G401 (cell line): ENCODE results near the gene COTL1. TPM values are rescaled to one million over a fixed set of nuclear protein-coding genes. Genes with fewer than 3 reads are reported as not detected.

Experiments
- DNase-seq: peaks from one replicate; pipeline ENCODE4 v3.0.0-alpha.2; 2015; ENCODE audit warnings: low spot score
- in situ Hi-C: cut with HindIII; loops from 2 replicates; pipeline ENCODE4 v1.10.0; 2016; ENCODE audit warnings: low sequenced_read_pairs, mixed read lengths
- total RNA-seq: library from RNA; depleted of rRNA; stranded (reverse); fragments of >200 nt; shearing (Covaris generic); gene quantifications from 2 replicates; pipeline ENCODE4 v1.2.3, GENCODE V29; 2014

Gene COTL1
- total RNA-seq, 1 experiment from 2014 or later: 79.9 TPM

DNA sequence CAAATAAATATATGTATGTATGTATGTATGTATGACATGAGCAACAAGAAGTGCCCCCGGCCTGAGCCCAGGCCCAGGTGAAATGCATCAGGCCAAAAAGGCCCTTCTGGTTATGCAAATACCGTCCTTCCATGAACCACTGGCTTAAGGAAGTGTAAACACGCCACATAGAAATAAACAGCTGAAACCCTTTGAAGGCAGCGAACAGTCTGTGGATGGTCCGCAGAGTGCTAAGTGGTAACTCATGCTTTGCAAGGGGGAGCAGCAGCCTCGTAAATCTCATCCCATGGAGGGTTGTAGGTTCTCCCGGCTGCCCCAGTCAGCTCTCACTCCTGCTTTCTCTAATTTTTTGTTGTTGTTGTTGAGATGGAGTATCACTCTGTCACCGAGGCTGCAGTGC, 36.7 kb downstream of the COTL1 start:
- in situ Hi-C loops: no loop called here
- no peak for DNase-seq

DNA sequence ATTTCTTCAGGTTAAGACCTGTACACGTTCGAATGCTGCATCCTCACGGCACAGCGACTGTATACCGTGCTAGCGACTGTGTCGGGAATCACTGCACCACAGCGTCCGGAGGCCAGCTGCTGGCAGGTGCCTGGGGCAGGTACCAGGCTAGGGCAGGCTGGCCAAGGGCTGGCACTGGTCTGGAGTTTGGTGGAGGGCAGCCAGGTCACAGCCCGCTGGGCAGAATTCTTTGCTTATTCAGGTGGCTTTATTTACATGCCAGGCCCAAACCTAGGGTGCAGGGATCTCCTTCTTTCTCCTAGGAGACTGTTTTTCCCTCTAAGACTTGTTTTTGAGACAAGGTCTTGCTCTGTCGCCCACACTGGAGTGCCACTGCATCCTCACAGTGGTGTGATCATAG, 37.9 kb downstream of the COTL1 start:
- no peak for DNase-seq
- in situ Hi-C loops: no loop called here

DNA sequence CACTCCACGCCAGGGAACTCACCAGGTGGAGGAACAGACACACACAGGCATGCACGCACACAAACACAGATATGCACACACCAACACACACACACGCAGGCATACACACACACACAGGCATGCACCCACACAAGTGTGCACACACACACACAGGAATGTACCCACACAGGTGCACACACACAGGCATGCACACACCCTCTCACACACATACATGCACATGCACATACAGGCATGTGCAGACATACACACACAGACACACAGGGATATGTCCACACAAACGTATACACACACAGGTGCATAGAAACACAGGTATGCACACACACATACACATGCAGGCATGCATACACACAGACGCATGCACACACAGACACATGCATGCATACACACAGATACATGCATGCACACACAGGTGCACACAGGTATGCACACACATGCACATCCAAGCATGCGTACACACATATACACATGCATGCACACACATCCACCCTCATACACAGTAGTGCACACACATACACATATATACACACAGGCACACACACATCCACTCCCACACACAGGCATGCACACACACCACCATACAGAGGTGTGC, 39.2 kb downstream of the COTL1 start:
- DNase-seq: no peak
- in situ Hi-C loops: no loop called here

DNA sequence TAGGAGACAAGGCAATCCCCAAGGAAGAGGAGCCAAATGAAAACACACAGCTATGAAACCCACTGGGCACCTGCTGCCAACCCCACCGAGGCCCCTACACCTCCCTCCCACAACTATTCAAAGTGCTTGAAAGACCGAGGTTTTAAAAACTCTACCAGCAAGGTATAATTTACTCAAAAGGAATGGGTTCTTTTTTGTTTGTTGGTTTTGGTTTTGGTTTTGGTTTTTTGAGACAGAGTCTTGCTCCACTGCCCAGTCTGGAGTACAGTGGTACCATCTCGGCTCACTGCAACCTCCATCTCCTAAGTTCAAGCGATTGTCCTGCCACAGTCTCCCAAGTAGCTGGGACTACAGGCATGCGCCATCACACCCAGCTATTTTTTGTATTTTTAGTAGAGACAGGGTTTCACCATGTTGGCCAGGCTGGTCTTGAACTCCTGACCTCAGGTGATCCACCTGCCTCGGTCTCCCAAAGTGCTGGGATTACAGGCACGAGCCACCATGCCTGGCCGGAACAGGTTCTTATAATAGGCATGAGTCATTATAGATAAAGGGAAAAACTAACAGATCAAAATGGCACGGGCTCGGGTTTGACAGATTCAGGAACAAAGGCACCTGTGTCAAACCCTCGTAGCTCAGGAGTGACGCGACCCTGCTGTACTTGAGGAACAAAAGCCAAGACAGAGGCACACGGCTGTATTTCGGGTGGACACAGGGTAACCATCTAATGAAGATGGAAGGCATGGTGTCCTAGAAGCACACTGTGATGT, 40.7 kb downstream of the COTL1 start:
- in situ Hi-C loops: no loop called here
- no peak for DNase-seq

DNA sequence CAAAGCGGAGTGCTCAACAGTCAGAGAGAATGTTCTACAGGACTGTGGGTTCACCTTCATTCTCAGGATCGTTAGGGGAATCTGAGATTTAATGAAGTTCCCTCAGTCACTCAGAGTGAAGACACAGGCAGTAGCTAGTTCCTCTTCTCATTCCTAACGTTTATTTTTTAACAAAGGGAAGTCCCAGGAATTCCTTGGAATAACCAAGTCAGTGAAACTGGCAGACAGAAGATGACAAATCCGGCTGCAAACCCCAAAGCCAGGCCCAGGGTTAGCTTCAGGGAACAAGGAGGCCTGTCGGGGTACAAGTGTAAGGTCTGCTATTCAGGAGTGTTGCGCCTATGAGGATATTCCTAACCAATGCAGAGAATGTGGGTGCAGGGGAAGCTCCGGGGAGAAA, 42.0 kb downstream of the COTL1 start:
- DNase-seq: no peak
- in situ Hi-C loops: no loop called here

DNA sequence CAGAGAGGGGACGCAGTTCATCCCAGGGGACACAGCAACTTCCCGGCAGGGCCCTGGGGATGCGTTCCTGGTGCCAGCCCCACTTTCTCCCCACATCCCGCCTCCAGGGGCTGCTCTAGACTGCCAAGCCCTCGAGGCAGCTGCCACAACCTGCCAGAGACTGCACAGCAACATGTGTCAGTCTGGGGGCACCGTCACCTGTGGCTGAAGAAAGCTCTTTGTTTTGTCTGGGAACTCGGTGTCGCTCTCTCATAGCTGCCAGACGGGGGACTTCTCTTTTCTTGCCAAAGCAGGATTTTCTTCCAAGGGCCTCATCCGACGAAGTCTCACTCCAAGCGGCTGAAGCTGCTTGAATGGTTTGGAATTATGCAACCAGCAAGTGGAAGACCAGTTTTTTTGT, 43.7 kb downstream of the COTL1 start:
- in situ Hi-C loops: no loop called here
- no peak for DNase-seq

DNA sequence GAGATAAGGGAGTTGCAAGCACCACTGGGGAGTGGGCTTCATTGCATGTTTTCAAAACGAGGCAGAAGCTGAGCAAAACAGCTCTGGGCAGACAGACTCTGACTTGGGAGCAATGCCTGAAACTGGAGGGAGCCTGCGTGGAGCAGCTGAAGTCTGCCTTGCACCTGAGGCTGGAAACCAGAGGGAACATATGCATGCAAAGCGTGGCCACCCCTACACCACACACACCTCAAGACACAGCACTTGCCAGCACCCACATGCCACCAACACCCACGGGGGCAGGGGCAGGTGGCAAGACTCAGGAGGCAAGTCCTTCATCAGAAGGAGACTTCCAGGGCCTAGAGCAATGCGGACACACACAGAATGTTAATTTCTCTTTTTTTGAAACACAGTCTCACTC, 45.8 kb downstream of the COTL1 start:
- peak; percentile 67 for DNase-seq
- in situ Hi-C loops: no loop called here

DNA sequence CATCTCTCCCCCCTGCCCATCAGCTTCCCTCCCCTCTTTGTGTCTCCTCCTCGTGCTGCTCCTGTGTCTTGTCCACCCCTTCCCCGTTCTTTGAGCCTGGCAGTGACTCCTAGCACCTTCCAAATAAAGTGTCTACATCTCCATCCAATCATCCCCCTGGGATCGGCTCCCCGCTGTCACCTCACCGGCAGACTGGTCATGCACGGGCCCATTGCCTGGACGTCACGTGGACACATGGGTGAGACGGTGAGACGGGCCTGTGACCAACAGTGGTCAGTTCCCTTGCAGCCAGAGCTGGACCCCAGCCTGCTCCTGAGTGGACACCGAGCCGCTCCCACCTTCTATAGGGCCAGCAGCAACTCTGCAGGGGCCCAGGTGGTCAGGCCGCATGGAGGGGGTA, 46.4 kb downstream of the COTL1 start:
- no peak for DNase-seq
- in situ Hi-C loops: no loop called here

DNA sequence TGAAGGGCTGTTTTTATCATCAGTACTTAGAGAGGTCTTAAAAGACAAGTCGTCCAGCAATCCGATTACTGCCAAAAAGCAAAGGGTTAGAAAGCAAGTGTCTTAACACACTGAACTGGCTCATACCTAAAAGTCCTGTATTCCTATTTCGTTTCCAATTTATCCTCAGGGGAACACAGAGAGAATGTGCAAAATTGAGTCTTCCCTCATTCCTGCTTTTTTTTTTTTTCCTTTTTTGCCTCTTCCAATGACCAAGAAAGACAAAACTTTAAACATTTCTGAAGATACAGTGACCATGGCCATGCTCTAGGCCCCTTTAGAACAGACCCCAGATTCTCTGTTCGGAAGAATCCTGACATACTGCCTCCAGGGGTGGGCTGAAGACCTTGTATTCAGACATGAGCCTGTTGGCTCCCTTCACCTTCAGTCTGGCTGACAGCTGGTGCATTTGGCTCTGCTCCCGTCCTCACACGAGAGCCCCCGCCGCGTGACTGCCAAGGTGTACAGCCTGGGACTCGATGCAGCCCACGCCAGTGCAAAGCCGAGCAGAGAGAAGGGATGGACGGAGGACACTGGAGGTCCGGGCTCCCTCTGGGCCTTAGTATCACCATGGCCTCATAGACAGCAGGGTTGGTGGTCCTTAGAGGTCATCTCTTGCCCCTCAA, 47.0 kb downstream of the COTL1 start:
- peak; percentile 83 for DNase-seq
- in situ Hi-C loops: no loop called here

DNA sequence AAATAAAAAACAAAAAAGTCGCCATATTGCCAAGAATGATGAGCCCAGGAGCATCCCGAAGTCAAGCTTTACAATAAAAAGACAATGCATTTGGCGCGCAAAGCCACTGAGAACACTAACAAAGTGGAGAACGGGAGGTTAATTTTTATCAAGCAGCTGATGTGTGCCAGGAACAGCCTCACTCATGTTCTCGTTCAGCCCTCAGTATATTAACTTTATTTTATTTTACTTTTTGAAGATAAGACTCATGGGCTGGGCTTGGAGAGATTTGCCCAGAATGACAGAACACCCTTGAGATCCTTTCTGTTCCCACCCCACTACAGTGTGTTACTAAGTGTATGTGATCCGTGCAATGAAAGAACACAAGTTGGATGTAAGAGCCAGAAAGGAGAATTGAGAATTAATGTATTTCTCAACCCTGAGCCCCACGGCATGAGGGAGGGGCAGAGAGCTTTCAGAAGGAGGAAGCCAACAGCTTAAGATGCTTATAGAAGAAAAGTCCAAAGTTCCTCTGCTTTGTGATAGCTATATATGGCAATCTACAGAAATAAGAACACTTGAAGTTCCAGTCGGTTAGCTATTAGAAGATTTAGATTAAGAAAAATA, 48.4 kb downstream of the COTL1 start:
- no peak for DNase-seq
- in situ Hi-C loops: no loop called here

DNA sequence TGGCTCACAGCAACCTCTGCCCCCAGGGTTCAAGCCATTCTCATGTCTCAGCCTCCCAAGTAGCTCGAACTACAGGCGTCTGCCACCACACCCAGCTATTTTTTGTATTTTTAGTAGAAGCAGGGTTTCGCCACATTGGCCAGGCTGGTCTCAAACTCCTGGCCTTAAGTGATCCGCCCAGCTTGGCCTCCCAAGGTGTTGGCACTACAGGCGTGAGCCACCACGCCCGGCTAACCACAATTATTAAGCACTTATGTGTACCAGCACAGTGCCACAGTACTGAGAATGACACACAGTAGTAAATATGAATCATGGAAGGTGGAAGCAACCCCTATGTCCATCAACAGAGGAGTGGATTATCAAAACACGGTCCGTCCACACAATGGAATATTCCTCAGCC, 49.8 kb downstream of the COTL1 start:
- DNase-seq: no peak
- in situ Hi-C loops: no loop called here

DNA sequence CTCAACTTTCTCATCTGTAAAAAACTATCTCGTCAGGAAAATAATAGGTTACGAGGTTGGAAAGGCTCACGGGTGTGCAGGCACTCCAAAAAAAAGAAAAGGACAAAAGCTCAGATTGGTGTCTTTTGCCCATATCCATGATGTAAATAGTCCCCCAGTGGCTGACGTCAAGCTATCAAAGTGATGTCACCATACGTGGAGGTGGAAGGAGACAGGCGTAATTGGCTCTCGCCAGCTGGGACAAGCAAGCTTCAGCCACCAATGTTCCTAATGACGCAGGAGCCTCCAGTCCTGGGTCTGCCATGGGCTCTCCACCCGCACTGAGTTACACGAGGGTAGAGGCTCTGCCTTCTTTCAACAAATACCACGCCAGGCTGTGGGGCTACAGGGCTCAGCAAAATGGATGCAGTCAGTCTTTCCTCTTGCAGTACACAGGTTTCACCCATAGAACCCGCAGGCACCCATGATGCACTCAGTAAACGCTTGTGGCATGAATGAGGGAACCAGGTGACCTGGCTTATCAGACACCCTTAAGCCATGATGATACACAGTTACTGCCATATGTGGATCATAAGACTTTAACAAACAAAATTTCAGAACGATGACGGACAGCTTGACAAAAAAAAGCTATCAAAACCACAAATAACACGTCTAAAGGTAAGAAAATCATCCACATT, 50.5 kb downstream of the COTL1 start:
- no peak for DNase-seq
- in situ Hi-C loops: no loop called here

DNA sequence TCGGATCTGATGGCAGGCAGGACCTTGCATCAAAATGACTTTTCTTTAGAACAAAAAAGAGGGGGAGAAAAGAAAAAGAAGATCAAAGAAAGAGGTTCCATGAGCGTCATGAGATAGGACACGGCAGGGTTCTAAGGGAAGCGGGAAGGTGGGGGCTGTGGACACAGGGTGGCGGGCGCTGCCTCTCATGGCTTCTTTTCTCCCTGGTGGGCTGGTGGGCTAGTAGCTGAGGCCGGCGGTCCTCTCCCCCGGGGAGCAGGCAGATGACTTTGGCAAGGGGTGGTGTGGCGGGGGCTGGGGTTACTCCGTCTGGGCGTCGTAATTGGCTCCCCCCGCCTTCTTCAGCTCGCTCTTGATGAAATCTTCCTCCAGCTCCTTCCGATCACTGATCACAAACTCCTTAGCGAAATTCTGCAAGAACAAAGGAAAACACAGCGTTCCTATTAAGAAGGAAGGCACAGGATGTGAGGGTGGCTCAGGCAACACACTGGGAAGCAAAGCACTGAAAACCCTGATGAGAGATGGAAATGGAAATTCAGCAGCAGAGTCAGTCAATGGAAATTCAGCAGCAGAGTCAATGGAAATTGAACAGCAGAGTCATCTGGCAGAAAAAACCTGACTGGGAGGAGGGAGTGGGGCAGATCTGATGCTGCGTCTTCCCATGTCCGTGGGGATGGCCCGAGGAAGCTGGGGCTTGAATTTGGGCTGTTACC, 51.2 kb downstream of the COTL1 start:
- in situ Hi-C loops: no loop called here
- DNase-seq: no peak

DNA sequence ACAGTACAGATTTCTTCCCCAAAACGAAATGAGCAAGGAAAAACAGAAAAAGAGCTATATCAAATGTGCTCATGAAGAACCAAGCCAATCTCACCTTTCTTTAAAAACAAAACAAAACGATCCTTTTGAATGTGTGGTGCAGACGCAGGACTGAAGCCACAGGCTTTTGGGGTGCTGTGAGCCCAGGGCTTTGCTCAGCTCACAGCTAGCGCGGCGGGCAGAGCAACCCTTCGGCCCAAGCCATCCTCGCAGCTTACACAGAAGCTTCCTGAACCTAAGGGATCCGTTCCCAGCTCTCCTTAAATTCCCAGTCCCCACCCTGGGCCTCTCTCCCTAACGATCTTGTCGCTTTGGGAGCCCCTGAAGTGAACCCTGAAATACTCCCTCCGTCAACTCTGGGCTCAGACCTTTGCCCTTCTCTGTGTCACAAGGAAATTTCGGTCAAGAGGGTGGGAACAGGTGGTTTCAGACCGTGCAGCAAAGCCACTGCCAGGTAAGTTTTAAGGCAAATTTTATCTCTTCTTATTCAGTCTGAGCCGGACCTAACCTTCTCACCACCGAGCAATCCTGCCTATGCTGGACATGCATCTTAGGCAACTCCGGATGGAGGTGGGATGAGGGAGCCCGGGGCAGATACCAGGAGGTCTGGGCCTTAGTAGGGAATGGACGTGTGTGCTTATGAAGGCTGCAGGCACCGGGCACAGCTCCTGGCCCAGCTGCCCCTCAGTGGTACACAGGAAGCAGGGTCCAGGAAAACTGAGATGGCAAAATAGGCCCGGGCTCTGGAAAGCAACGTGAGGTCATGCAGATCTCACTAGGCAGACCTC, 52.0 kb downstream of the COTL1 start:
- in situ Hi-C loops: no loop called here
- DNase-seq: no peak

DNA sequence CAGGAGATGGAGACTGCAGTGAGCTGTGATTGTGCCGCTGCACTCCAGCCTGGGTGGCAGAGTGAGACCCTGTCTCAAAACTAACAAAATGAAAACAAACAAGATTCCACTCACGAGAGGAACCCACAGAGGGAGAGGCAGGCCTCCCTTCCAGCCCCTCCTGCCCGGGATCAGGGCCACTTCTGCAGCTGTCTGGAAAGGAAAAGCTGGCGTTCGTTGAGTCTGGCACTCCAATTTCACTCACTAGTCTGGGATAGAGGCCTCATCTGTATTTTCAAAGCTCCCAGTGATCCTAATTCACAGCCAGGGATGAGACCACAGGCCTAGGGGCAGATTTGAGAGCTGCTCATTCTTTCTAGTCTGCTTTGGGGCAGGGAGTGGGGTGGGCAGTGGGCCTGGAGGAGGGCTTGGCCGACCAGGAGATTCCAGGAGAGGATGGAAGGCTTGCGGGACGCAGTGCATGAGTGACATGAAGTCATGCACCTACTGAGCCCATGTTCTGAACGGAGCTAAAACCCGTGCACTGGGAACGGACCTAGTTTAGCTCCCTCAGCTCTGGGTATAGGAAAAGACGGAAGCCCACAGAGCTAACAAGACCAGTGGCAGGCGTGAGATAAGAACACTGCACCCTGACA, 54.0 kb downstream of the COTL1 start:
- in situ Hi-C loops: no loop called here
- no peak for DNase-seq

DNA sequence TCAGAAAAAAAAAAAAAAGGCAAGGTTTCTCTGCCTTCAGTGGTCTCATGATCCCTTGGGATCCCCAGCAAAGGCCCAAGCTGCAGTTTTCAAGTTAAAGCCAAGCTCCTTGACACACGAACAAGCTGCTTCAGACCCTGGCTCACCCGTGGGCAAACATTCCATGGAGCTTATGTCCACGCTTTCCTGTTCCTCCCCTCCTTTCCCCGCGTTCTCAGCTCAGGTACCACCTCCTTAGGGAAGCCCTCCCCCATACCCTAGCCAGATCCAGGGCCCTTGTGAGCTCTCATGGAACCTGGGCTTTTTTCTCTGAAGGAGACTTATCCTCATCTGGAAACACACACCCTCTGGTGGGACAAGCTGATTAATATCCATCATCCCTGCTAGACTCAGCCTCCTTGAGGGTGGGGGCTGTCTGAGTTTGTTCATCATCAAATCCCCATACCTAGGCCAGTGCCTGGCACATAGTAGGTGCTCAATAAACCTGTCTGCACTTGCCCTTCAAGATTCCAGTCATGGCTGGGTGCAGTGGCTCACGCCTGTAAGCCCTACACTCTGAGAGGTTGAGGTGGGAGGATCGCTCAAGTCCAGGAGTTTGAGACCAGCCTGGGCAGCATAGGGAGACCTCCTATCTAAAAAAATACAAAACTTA, 54.7 kb downstream of the COTL1 start:
- in situ Hi-C loops: no loop called here
- DNase-seq: no peak

DNA sequence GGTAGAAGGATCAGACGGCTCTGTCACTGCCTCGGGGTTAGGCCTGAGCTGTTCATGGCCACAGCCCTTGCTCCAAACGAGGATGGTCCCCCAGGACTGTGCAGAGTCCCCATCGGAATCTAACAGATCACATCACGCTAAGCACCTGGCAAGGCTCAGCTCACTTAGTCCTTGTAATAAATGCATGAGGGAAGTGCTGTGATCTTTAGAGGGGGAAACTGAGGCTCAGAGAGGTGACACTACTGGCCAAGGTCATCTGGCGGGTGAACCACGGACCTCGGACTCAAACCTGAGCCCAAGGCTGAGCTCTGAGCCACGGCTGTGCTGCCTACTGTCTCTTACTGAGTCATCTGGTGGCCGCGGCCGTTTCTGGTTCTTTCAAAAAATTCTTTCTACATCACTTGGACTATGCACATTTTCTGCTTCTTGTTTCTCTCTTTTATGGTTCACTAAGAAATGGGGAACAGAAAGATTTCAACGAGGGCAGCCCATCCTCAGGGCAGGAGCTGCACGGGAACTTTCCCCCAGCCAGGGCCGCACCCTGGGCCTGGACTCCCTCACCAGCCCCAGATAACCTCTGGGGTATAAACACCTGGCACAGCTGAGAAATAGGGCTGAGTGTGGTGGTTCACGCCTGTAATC, 55.6 kb downstream of the COTL1 start:
- in situ Hi-C loops: no loop called here
- DNase-seq: no peak
